Caco-2 (cell line): Measurements from ENCODE around the gene SMIM35. TPM values are rescaled to one million over a fixed set of nuclear protein-coding genes. Genes with fewer than 3 reads are reported as not detected.

Experiments
- BruUV-seq: library from RNA; stranded (reverse); fragments of 400-500 nt; replicated peaks from 2 replicates; lab custom pipeline; 2021; lab: Mats Ljungman, UMichigan
- CTCF ChIA-PET: fragments of 300-600 bp; sonication (Branson Sonifier 250); formaldehyde crosslinking; loops from one replicate; lab custom pipeline; 2022; ENCODE audit warnings: antibody characterized with exemption; lab: Charles Lee
- POLR2A ChIA-PET: fragments of 300-600 bp; sonication (Branson Sonifier 250); formaldehyde crosslinking; loops from one replicate; lab custom pipeline; 2022; ENCODE audit warnings: antibody characterized with exemption; lab: Charles Lee
- DNase-seq, 2 experiments: peaks; one replicate each; pipeline versions ENCODE4 v3.0.0 to v3.0.0-alpha.2; 2020 to 2022
- H3K27me3 ChIP-seq: replicated peaks from 2 replicates; pipeline ENCODE4 v1.6.0; 2011; ENCODE audit warnings: low read length; ENCODE audit not compliant: control insufficient read depth, insufficient read depth
- H3K36me3 ChIP-seq: 2 replicates; pipeline ENCODE4 v1.5.1; 2011; ENCODE audit warnings: low read length; ENCODE audit not compliant: control insufficient read depth, insufficient read depth
- H3K4me1 ChIP-seq: fragments of 250-450 bp; sonication (Bioruptor Pico); 2 replicates; pipeline ENCODE4 v1.5.1; 2020; ENCODE audit warnings: mild to moderate bottlenecking
- H3K4me3 ChIP-seq: 2 replicates; pipeline ENCODE4 v1.5.1; 2011; ENCODE audit warnings: low read depth, mild to moderate bottlenecking, control low read depth, low read length
- H3K9me3 ChIP-seq: fragments of 250-450 bp; sonication (Bioruptor Pico); 2 replicates; pipeline ENCODE4 v1.5.1; 2020; ENCODE audit warnings: mild to moderate bottlenecking, moderate library complexity
- H3K27ac Mint-ChIP-seq: one replicate; pipeline ENCODE4 v1.8.0; 2022; ENCODE audit warnings: mixed read lengths; ENCODE audit not compliant: unreplicated experiment
- H3K27me3 Mint-ChIP-seq: one replicate; pipeline ENCODE4 v1.8.0; 2022; ENCODE audit warnings: mixed read lengths; ENCODE audit not compliant: insufficient read depth, unreplicated experiment
- H3K36me3 Mint-ChIP-seq: one replicate; pipeline ENCODE4 v1.8.0; 2022; ENCODE audit warnings: mild to moderate bottlenecking, mixed read lengths; ENCODE audit not compliant: insufficient read depth, unreplicated experiment
- H3K4me1 Mint-ChIP-seq: one replicate; pipeline ENCODE4 v1.8.0; 2022; ENCODE audit warnings: low read depth, mixed read lengths; ENCODE audit not compliant: unreplicated experiment
- H3K4me3 Mint-ChIP-seq: one replicate; pipeline ENCODE4 v1.8.0; 2022; ENCODE audit warnings: mild to moderate bottlenecking, moderate library complexity, mixed read lengths; ENCODE audit not compliant: unreplicated experiment
- H3K9me3 Mint-ChIP-seq: one replicate; pipeline ENCODE4 v1.8.0; 2022; ENCODE audit warnings: mixed read lengths; ENCODE audit not compliant: unreplicated experiment
- CTCF ChIP-seq, 2 experiments: fragments of 200-600 bp in 1 of 2; IDR thresholded peaks; 1 replicate in 1 of 2; 2 replicates in 1 of 2; pipeline versions ENCODE4 v1.5.1 to v1.8.0; 2011 to 2022; ENCODE audit warnings: antibody characterized with exemption in 1 of 2, control low read depth in 1 of 2, inconsistent platforms in 1 of 2, low read depth in 1 of 2, low read length in 1 of 2, mild to moderate bottlenecking in 1 of 2, moderate library complexity in 1 of 2; ENCODE audit not compliant: insufficient read depth in 1 of 2, severe bottlenecking in 1 of 2, unreplicated experiment in 1 of 2
- intact Hi-C: fragments of 100-400 bp; cut with micrococcal nuclease; formaldehyde crosslinking; loops from one replicate; pipeline ENCODE4 v1.10.0; 2022; ENCODE audit not compliant: unreplicated experiment
- total RNA-seq: library from RNA; stranded (reverse); gene quantifications from 2 replicates; pipeline ENCODE4 v1.2.3, GENCODE V29; 2022

SMIM35 gene
- total RNA-seq, 1 experiment from 2014 or later = not detected

GRCh38 chr11:118057251-118058145 lies 29.3 kb downstream of the SMIM35 start:
- ChIA-PET CTCF (interaction anchor here (0.6 kb wide), 1 partner anchor 258 kb away, joined by 3 read pairs; no protein-coding TSS in a partner anchor), POLR2A (no interaction called here)
- H3K27ac Mint-ChIP-seq = no peak overlapping the region
- DNase-seq = peak in 1 of 2 experiments; percentile 33
- no peaks in the 10 kb centered on the region for H3K27me3 Mint-ChIP-seq
- no peaks in the 10 kb centered on the region for H3K9me3 Mint-ChIP-seq
- H3K4me3 Mint-ChIP-seq = no peak overlapping the region
- peaks cover 2% of the 10 kb centered on the region for H3K4me1 Mint-ChIP-seq
- Histone ChIP-seq H3K4me3 (no peak overlapping the region), H3K9me3 (no peaks in the 10 kb centered on the region; the same call in 1 of the 2 replicates), H3K27me3 (no peaks in the 10 kb centered on the region), H3K4me1 (peaks cover 9% of the 10 kb centered on the region), H3K36me3 (no peaks in the 10 kb centered on the region)
- H3K36me3 Mint-ChIP-seq = no peaks in the 10 kb centered on the region
- TF ChIP-seq CTCF (IDR thresholded peaks at IDR 0.05; ENCODE audit: insufficient read depth in 1 of 2, low read depth in 1 of 2, low read length in 1 of 2, severe bottlenecking in 1 of 2, unreplicated experiment in 1 of 2) = no peak
- BruUV-seq = no TSS peak
- intact Hi-C loops = no loop called here

GRCh38 chr11:118056806-118057205 lies 30.0 kb downstream of the SMIM35 start:
- Mint-ChIP-seq H3K27me3 (no peaks in the 10 kb centered on the region), H3K4me1 (no peaks in the 10 kb centered on the region), H3K27ac (no peak overlapping the region), H3K4me3 (no peak overlapping the region), H3K36me3 (no peaks in the 10 kb centered on the region), H3K9me3 (no peaks in the 10 kb centered on the region)
- H3K9me3 ChIP-seq = no peaks in the 10 kb centered on the region; the same call in 1 of the 2 replicates
- ChIA-PET CTCF (interaction anchor here (0.6 kb wide), 1 partner anchor 353 kb away, joined by 9 read pairs; no protein-coding TSS in a partner anchor), POLR2A (no interaction called here)
- H3K4me3 ChIP-seq = no peak overlapping the region
- peak in 1 of 2 experiments; percentile 26 for DNase-seq
- BruUV-seq = no TSS peak
- H3K36me3 ChIP-seq = no peaks in the 10 kb centered on the region
- TF ChIP-seq CTCF (IDR thresholded peaks at IDR 0.05; ENCODE audit: insufficient read depth in 1 of 2, low read depth in 1 of 2, low read length in 1 of 2, severe bottlenecking in 1 of 2, unreplicated experiment in 1 of 2) = no peak
- H3K27me3 ChIP-seq = no peaks in the 10 kb centered on the region
- H3K4me1 ChIP-seq = peaks cover 7% of the 10 kb centered on the region
- intact Hi-C loops = no loop called here

- Histone ChIP-seq H3K4me1 (peaks cover 7% of the 10 kb centered on the region), H3K36me3 (no peaks in the 10 kb centered on the region), H3K27me3 (no peaks in the 10 kb centered on the region), H3K9me3 (no peaks in the 10 kb centered on the region; the same call in 1 of the 2 replicates), H3K4me3 (no peak overlapping the region)
- intact Hi-C loops = no loop called here
- TF ChIP-seq CTCF (IDR thresholded peaks at IDR 0.05; ENCODE audit: insufficient read depth in 1 of 2, low read depth in 1 of 2, low read length in 1 of 2, severe bottlenecking in 1 of 2, unreplicated experiment in 1 of 2) = no peak
- Mint-ChIP-seq H3K9me3 (no peaks in the 10 kb centered on the region), H3K27me3 (no peaks in the 10 kb centered on the region), H3K36me3 (no peaks in the 10 kb centered on the region), H3K4me1 (no peaks in the 10 kb centered on the region), H3K4me3 (no peak overlapping the region), H3K27ac (no peak overlapping the region)
- DNase-seq = peak in 1 of 2 experiments; percentile 36
- no TSS peak for BruUV-seq
- POLR2A ChIA-PET = no interaction called here
- CTCF ChIA-PET = interaction anchor here (0.5 to 0.9 kb wide), 3 partner anchors 105 to 238 kb away, joined by 3 to 8 read pairs (median 6); no protein-coding TSS in a partner anchor
Measured at GRCh38 chr11:118055966-118056365, 30.8 kb downstream of the SMIM35 start.
